Coronary artery (tissue), 2 donors: Measurements from ENCODE around the gene NTM.
A peak's percentile ranks its signal among the peaks of the same experiment; 100 is the strongest.

Source experiments
- DNase-seq: peaks from one replicate; pipeline ENCODE4 v3.0.0-alpha.2; 2017; ENCODE audit warnings: low spot score
- H3K27ac ChIP-seq, 2 donors: fragments of 200-600 bp; sonication (generic); one replicate each; pipeline ENCODE4 v1.5.1; 2016 to 2019
- H3K4me3 ChIP-seq: fragments of 200-600 bp; sonication (generic); 2 replicates; pipeline ENCODE4 v1.5.1; 2016; ENCODE audit warnings: mild to moderate bottlenecking, moderate library complexity
- TF ChIP-seq, protein P1 (sequence below): fragments of 200-600 bp; sonication (generic); IDR thresholded peaks from one replicate; pipeline ENCODE4 v1.5.1; 2019; ENCODE audit warnings: antibody characterized with exemption

The NTM gene

DNA sequence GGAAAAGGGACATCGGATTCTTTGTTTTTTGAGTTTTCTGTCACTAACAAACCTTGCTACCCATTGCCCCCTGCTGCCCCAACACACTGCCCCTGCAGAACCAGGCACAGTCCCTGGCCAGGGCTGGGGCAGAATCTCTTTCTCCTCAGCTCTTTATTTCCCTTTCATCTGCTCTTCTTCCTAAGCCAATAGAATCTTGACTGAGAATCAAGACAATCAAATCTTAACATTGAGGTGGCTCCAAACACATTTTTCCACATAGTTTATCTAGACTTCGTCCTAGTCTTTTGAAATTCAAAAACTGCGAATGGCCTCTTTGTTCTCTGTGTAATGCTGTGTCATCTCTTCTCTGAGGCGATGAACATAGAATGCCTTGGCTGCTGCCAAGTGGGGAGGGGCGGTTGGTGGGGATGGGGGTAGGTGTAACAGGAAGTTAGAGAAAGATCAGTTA lies 16.1 kb upstream of the NTM start:
- H3K27ac ChIP-seq, result no peak overlapping the region
- no peak for DNase-seq
- H3K4me3 ChIP-seq, result no peak overlapping the region
- TF ChIP-seq, protein P1, sequence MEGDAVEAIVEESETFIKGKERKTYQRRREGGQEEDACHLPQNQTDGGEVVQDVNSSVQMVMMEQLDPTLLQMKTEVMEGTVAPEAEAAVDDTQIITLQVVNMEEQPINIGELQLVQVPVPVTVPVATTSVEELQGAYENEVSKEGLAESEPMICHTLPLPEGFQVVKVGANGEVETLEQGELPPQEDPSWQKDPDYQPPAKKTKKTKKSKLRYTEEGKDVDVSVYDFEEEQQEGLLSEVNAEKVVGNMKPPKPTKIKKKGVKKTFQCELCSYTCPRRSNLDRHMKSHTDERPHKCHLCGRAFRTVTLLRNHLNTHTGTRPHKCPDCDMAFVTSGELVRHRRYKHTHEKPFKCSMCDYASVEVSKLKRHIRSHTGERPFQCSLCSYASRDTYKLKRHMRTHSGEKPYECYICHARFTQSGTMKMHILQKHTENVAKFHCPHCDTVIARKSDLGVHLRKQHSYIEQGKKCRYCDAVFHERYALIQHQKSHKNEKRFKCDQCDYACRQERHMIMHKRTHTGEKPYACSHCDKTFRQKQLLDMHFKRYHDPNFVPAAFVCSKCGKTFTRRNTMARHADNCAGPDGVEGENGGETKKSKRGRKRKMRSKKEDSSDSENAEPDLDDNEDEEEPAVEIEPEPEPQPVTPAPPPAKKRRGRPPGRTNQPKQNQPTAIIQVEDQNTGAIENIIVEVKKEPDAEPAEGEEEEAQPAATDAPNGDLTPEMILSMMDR, result no peak

DNA sequence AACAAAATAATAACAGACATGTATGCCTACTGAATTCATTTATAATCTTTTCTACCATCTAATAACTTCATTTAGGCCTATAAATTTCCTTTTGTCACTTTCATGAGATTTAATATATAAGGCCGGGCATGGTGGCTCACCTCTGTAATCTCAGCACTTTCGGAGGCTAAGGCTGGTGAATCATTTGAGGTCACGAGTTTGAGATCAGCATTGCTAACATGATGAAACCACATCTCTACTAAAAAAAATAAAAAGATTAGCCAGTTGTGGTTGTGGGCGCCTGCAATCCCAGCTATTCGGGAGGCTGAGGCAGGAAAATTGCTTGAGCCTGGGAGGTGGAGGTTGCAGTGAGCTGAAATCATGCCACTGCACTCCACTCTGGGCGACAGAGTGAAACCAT lies 14.2 kb upstream of the NTM start:
- no peak for DNase-seq
- Histone ChIP-seq H3K4me3 (no peak overlapping the region), H3K27ac (no peak overlapping the region)
- TF ChIP-seq, protein P1, result no peak

DNA sequence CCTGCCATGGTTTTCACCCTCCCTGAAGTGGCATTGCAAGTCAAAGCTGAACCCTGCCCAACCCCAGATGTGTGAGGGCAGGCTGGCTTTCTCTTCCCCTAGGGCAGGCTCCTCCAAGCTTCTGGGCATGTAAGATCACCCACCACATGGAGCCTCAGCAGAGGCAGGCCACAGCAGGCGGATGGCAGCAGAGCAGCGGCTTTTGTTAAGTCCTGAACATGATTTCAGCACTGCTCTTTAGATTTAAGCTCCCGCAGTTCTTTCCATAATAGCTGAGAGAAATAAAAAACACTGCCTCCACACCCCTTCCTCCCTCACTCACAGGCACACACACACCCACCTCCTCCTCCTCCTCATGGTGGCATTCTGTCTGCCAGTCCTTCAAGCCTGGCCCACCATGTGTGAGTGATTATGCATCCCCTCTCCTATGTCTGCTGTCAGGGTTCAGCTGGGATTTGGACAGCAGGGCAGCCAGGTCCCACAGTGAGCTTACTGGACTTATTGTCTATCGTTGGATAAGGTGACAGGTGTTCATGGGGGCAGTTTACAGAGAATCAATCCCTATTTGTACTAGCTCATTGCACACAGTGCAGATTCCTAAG lies 5.0 kb upstream of the NTM start:
- Histone ChIP-seq H3K4me3 (no peak overlapping the region), H3K27ac (no peak overlapping the region)
- TF ChIP-seq, protein P1, result no peak
- no peak for DNase-seq

DNA sequence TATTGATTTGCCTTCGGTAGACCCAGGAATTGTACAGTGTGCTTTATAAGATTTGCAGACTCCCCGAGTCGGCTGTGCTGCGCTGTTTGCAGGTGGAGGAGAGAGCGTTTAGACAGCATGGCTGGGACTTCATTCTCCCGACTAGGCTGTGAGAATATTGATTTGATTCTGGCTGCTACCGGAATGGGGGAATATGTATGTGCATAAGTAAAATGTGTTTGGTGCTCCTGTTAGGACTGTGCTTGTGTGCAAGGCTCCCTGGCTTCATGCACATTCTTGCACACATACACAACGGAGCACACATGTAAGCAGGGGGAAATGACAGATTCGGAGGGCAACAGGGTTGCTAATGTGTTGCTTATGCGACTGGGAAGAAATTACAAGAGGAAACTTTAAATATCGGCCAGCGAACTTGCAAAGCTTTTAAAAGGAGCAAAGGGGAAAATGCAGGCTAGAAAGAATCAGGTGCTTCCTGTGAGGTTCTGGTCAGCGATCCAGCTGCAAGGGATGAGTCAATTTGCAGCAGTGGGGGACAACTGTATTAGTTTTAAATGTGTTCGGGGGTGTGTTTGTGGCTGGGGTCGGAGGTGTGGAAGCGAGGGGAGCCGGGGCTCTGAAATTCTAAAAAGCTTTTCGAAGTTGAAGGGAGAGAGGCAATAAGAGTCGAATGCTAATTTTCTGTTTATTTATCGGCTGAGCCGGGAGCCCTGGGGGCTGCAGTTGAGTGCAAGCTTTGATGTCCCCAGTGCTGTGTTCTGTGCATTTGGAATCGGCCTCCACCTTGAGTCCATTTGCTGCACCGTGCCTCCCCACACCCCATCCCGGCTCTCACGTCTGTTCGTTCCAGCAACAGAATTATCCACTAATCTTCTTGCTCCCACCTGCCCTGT lies 731 bp downstream of the NTM start:
- H3K4me3 ChIP-seq, result peak overlapping the region; percentile 32
- TF ChIP-seq, protein P1, result no peak
- DNase-seq, result no peak
- no peak overlapping the region for H3K27ac ChIP-seq

DNA sequence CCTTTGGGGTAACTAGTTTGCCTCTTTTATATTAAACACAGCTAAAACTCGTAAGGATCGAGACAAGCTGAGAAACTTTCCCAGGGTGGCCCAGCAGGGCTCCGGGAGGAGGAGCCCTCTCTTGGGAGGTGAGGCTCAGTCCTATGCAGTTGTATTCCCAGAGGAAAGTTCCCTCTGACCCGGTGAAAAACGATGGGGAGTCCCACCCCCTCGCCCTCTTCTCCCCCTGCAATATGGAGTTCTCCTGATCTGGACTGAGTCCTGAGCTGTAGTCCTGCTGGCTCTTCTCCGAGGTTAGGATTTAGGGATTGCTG lies 1.3 kb downstream of the NTM start:
- TF ChIP-seq, protein P1, result no peak
- Histone ChIP-seq H3K27ac (no peak overlapping the region), H3K4me3 (peak overlapping the region; percentile 32)
- DNase-seq, result no peak

DNA sequence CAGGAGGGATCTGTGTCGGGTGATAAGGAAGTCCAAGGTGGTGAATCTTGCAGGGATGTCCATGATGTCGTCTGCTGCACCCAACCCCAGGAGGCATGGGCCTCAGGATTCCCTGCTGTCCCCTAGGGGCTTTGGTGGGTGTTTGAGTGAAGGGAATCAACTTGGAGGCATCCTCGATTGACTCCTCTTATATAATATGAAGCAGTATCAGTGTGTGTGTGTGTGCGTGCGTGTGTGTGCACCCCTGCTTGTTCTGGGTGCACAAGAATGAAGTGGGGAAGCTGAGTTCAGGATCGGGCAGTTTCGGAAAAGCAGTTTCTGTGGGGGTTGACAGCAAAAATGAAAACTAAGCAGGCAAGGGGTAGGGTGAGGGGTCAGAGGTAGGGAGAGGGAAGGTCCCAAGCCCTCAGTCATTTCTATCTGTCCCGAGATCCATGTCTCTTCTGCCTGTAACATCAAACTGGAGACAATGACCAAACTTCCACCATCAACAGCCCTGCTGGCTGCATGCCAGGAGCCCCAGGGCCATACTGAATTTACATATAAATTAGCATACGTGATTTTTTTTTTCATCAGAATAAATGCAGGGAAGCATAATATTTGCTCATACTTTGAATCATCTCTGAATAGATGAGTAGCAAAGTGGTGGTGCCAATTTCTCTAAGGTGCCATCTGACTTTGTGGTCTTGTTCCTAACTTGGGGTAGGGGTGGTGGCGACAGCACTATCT lies 2.0 kb downstream of the NTM start:
- DNase-seq, result no peak
- no peak overlapping the region for H3K27ac ChIP-seq
- TF ChIP-seq, protein P1, result no peak
- H3K4me3 ChIP-seq, result no peak overlapping the region
